Liver (tissue), 9 donors: ENCODE data around the gene KRTAP10-5. TPM values are rescaled to one million over a fixed set of nuclear protein-coding genes. Genes with fewer than 3 reads are reported as not detected.
"Not testable (repeated sequence)": the region's sequence is repeated elsewhere in the genome, so short reads cannot be mapped to it uniquely, and the experiment has no call there.

Experiments
- DNase-seq: peaks from one replicate; pipeline ENCODE4 v3.0.0-alpha.2; 2017; ENCODE audit warnings: low spot score
- H3K27ac ChIP-seq, 2 donors: one replicate each; pipeline ENCODE4 v1.7.0; 2013; ENCODE audit warnings: inconsistent platforms in 2 of 2, low read length in 2 of 2, control low read depth in 1 of 2, low read depth in 1 of 2, mild to moderate bottlenecking in 1 of 2
- H3K27me3 ChIP-seq, 4 donors: one replicate each; pipeline versions ENCODE4 v1.6.1 to v1.7.0; 2013; ENCODE audit warnings: low read length in 3 of 4, inconsistent platforms in 1 of 4, mild to moderate bottlenecking in 1 of 4, moderate library complexity in 1 of 4; ENCODE audit not compliant: control insufficient read depth in 4 of 4, insufficient read depth in 4 of 4
- H3K36me3 ChIP-seq, 4 donors: one replicate each; pipeline versions ENCODE4 v1.6.1 to v1.7.0; 2013; ENCODE audit warnings: low read length in 3 of 4, mild to moderate bottlenecking in 3 of 4, low read depth in 1 of 4, moderate library complexity in 1 of 4; ENCODE audit not compliant: control insufficient read depth in 4 of 4, insufficient read depth in 3 of 4
- H3K4me1 ChIP-seq, 4 donors: one replicate each; pipeline versions ENCODE4 v1.6.1 to v1.7.0; 2013; ENCODE audit warnings: low read length in 3 of 4, mild to moderate bottlenecking in 3 of 4, moderate library complexity in 1 of 4; ENCODE audit not compliant: control insufficient read depth in 4 of 4, insufficient read depth in 4 of 4
- H3K4me3 ChIP-seq, 3 donors: one replicate each; pipeline versions ENCODE4 v1.6.1 to v1.7.0; 2013; ENCODE audit warnings: low read length in 3 of 3, control low read depth in 1 of 3, low read depth in 1 of 3, mild to moderate bottlenecking in 1 of 3
- H3K9ac ChIP-seq, 2 donors: one replicate each; pipeline ENCODE4 v1.7.0; 2013; ENCODE audit warnings: low read length in 2 of 2, mild to moderate bottlenecking in 2 of 2, moderate library complexity in 2 of 2, control low read depth in 1 of 2, low read depth in 1 of 2
- H3K9me3 ChIP-seq, 4 donors: one replicate each; pipeline versions ENCODE4 v1.6.1 to v1.7.0; 2013; ENCODE audit warnings: low read length in 3 of 4; ENCODE audit not compliant: control insufficient read depth in 4 of 4
- ATF3 ChIP-seq: IDR thresholded peaks from 2 replicates; pipeline ENCODE4 v1.6.1; 2016; ENCODE audit warnings: antibody characterized with exemption
- CTCF ChIP-seq: fragments of 150-350 bp; IDR thresholded peaks from 2 replicates; pipeline ENCODE4 v1.5.1; 2017; ENCODE audit warnings: improper control_type of control experiment, low read depth, low read length; ENCODE audit not compliant: missing input control
- FOXA1 ChIP-seq: IDR thresholded peaks from 2 replicates; pipeline ENCODE4 v1.6.1; 2016; ENCODE audit warnings: antibody characterized with exemption
- FOXA2 ChIP-seq: IDR thresholded peaks from 2 replicates; pipeline ENCODE4 v1.6.1; 2016; ENCODE audit warnings: antibody characterized with exemption
- HNF4A ChIP-seq, 2 donors: conservative IDR thresholded peaks; 2 replicates each; pipeline ENCODE4 v1.6.1; 2016; ENCODE audit warnings: antibody characterized with exemption in 2 of 2, mild to moderate bottlenecking in 2 of 2
- HNF4G ChIP-seq: IDR thresholded peaks from 2 replicates; pipeline ENCODE4 v1.6.1; 2016; ENCODE audit warnings: antibody characterized with exemption
- JUND ChIP-seq, 2 donors: IDR thresholded peaks; 2 replicates each; pipeline ENCODE4 v1.6.1; 2016; ENCODE audit warnings: antibody characterized with exemption in 2 of 2
- MAX ChIP-seq: IDR thresholded peaks from 2 replicates; pipeline ENCODE4 v1.6.1; 2016; ENCODE audit warnings: antibody characterized with exemption
- NR2F2 ChIP-seq: IDR thresholded peaks from 2 replicates; pipeline ENCODE4 v1.6.1; 2016; ENCODE audit warnings: antibody characterized with exemption
- RXRA ChIP-seq, 2 donors: IDR thresholded peaks; 2 replicates each; pipeline ENCODE4 v1.6.1; 2017 to 2018; ENCODE audit warnings: antibody characterized with exemption in 2 of 2, mild to moderate bottlenecking in 1 of 2
- ZBTB33 ChIP-seq: IDR thresholded peaks from 2 replicates; pipeline ENCODE4 v1.6.1; 2016; ENCODE audit warnings: antibody characterized with exemption
- WGBS: extraction: QIAGEN DNeasy Blood & Tissue Kit; methylation state at CpG from one replicate; pipeline ENCODE4 v1.1.7; 2013; 5-methylcytosine and 5-hydroxymethylcytosine counted together
- polyA plus RNA-seq, 2 donors: library from polyadenylated mRNA; stranded (reverse) in 1 of 2; unstranded in 1 of 2; fragments of 200-250 nt in 1 of 2; fragments of >200 nt in 1 of 2; fragmentation: Nextera tagmentation in 1 of 2; extraction: Ambion mirVana in 1 of 2; gene quantifications; one replicate each; pipeline versions ENCODE4 v1.2.1 to v1.2.3, GENCODE V29; 2013 to 2015
- total RNA-seq, 2 donors: library from RNA; depleted of rRNA; stranded (reverse); fragments of >200 nt; gene quantifications; one replicate each; pipeline ENCODE4 v1.2.3, GENCODE V29; 2014
- donor health status: healthy.
- donor health status: healthy.
- donor health status: healthy.
- donor health status: healthy.
- donor health status: healthy.

Gene KRTAP10-5
- total and polyA plus RNA-seq, 4 donors, result not detected

- TF ChIP-seq FOXA2, result no peak
- no peak for TF ChIP-seq RXRA (IDR thresholded peaks at IDR 0.05)
- TF ChIP-seq HNF4G, result no peak
- TF ChIP-seq CTCF, result no peak
- no peak for TF ChIP-seq ZBTB33
- no peak for TF ChIP-seq HNF4A (conservative IDR thresholded peaks at IDR 0.05)
- TF ChIP-seq ATF3, result no peak
- TF ChIP-seq NR2F2, result no peak
- no peak for TF ChIP-seq FOXA1
- H3K36me3 ChIP-seq, result no peaks in the 10 kb centered on the region
- DNase-seq, result no peak
- H3K4me3 ChIP-seq, result no peak overlapping the region
- no peaks in the 10 kb centered on the region for H3K9me3 ChIP-seq
- 64% methylated on average over 10 of the region's 10 CpGs for WGBS
- H3K9ac ChIP-seq, result no peak overlapping the region
- H3K27me3 ChIP-seq, result peaks cover 0 to 2% (median 0%) of the 10 kb centered on the region in 4 donors
- no peaks in the 10 kb centered on the region for H3K4me1 ChIP-seq
- no peak overlapping the region for H3K27ac ChIP-seq
These were observed 29.6 kb downstream of the KRTAP10-5 start for GRCh38 chr21:44550807-44551206.

GRCh38 chr21:44550285-44550684, 30.1 kb downstream of the KRTAP10-5 start:
- H3K9me3 ChIP-seq, H3K4me1 ChIP-seq, H3K27me3 ChIP-seq, H3K36me3 ChIP-seq, H3K27ac ChIP-seq, H3K9ac ChIP-seq, H3K4me3 ChIP-seq: not testable (repeated sequence)
- WGBS, result 55% methylated on average over 17 of the region's 17 CpGs
- peak; percentile 20 for DNase-seq

GRCh38 chr21:44549525-44550211, 30.7 kb downstream of the KRTAP10-5 start:
- DNase-seq, result peak; percentile 19
- H3K27ac ChIP-seq, result no peak overlapping the region
- H3K4me1 ChIP-seq, result no peaks in the 10 kb centered on the region
- TF ChIP-seq HNF4A (conservative IDR thresholded peaks at IDR 0.05) (no peak), MAX (no peak), JUND (IDR thresholded peaks at IDR 0.05) (no peak), HNF4G (no peak), CTCF (no peak), ZBTB33 (no peak)
- WGBS, result 75% methylated on average over 25 of the region's 25 CpGs
- no peaks in the 10 kb centered on the region for H3K9me3 ChIP-seq
- no peak overlapping the region for H3K4me3 ChIP-seq
- H3K36me3 ChIP-seq, result no peaks in the 10 kb centered on the region
- peaks cover 0 to 2% (median 0%) of the 10 kb centered on the region in 4 donors for H3K27me3 ChIP-seq
- H3K9ac ChIP-seq, result no peak overlapping the region
